ENCODE results near the gene LMNTD2.

LMNTD2 gene

DNA sequence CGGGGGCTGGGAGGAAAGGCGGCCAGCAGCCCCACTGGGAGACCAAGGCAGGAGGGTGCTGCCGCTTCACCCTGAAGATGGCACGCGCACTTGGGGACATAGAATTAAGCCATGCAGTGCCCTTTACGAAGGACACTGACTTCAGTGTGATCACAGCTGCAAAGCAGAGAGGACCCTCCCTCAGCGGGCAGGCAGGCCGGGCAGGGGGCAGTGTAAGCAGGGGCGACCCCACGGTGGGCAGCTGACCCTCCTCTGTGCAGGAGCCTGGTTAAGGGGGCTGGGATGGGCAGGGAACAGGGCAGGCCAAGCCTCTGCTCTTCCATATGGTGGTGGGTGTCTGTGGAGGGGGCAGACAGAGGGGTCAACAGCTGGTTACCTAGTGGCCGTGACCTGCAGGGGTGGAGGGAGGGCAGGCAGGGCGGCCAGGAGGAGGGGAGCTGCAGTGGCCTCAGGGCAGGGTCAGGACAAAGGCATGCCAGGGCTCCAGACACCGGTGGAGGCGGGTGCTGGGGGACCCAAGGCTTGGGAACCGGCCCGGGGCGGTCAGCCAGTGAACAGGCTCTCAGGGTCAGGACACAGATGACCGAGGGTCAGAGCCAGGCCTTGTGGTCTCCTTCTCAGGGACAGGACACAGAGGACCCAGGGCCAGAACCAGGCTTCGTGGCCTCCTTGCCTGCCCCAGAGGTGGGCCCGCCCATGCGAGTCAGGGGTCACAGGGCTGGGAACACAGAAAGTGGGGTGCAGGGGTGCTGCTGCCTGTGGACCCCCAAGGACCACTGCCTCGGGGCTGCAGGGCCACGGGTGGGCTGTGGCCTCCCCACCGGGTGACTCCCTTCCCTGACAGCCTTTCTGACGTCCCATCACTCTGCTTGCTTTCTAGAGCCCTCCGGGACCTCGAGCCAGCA lies 7.2 kb downstream of the LMNTD2 start:
- no peak for DNase-seq (ENCODE audit: low spot score)

DNA sequence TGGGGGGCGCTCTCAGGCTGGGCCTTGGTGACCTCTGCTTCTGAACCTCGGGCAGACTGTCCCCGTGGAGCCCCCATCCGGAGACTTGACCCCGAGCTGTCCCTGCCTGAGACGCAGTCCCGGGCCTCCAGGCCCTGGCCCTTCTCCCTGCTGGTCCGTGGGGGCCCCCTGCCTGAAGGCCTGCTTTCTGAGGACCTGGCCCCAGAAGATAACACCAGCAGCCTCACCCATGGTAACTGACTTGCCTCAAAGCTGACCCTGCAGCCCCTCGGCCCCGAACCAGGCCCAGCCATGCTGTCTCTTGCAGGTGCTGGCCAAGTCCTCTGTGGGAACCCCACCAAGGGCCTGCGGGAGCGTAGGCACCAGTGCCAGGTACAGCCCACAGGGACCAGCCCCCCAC lies 8.9 kb downstream of the LMNTD2 start:
- DNase-seq (ENCODE audit: low spot score): no peak

DNA sequence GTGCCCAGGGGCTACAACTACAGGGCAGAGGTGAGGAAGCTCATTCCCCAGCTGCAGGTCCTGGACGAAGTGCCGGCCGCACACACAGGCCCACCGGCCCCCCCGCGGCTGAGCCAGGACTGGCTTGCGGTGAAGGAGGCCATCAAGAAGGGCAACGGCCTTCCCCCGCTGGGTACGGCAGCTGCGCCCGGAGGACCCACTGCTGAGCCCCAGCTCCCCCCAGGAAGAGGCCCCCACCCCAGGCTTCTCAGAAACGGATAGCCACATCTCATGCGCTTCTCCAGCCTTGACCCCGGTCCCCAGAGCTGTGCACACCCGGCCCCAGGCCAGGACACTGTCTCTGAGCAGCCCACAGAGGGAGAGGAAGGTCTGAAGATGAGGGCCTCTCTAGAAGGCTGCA lies 9.4 kb downstream of the LMNTD2 start:
- DNase-seq (ENCODE audit: low spot score): no peak

DNA sequence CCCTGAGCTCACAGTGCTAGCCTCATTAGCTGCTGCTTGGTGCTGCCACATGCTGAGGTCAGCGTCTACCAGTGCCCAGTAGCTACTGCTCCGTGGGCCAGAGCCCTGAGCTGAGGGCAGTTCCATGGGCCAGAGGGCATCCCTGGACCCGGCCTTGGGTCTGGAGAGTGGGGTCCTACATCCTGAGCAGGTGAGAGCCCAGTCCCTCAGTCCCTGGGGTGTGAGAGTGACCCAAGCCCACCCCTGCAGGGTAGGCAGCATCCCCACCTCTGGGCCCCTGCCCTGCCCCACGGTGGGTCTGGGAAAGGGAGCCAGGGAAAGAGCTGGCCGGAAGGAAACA lies 9.8 kb downstream of the LMNTD2 start:
- DNase-seq (ENCODE audit: low spot score): no peak

DNA sequence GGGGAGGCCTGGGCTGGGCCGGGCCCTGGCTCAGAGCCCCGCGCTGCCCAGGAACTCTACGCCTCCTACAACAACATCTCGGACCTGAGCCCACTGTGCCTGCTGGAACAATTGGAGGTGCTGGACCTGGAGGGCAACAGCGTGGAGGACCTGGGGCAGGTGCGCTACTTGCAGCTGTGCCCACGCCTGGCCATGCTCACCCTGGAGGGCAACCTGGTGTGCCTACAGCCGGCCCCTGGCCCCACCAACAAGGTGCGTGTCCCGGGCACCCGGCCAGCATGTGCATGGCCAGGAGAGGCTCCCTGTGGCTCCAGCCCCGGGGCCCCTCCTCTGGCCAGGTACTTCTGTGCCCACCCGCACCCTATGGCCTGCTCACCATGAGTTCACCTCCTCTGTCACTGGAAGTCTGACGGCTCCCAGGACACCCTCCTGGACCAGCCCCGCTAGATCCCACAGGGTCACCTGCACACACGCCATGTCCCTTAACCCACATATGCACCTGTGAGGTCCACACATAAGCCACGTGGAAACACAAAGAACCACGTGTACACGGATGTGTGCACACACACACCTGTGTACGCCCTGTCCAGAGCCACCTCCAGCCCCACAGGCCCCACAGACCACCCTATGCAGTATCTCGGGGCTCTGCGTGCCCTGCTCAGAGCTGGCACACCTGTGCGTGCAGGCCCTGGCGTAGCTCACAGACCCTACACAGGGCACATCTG lies 10.4 kb downstream of the LMNTD2 start:
- no peak for DNase-seq (ENCODE audit: low spot score)

DNA sequence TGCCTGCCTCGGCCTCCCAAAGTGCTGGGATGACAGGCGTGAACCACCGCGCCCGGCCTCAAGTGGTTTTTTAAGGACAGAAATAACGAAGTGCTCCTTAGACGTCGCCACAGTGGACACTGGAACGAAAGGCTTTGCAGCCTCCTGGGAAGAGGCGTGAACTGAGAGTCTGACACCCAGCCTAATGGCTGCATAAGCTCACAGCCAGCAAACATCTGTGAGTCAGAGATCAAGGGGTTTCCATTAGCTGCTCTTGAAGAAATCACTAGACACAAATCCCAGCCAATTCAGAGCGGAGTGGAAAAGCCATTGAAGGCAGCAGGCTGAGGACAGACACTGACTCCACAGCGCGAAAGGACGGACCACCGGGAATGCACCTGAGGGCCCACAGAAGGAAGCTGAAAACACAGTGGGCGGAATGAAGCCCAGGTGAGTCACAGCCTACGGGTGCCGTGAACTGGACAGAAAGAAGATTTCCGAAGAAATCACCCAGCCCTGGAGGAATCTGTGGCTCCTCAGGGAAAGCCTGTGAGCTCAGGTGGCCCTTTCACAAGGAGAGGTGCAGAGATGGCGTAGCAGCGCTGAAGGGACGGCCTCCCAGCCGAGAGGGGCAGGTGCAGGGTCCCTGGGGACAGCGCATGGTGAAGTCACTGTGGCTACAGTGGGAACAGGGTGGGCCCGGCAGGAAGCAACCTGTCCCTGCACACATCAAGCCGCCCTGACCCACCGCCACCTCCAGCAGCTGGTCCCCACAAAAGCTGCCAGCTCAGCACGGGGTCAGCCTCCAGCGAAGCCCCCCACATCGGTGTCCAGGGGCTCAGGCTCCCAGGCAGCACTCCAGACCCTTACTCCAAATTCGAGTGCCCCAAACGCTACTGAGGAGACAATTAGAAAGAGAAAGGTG lies 11.6 kb downstream of the LMNTD2 start:
- DNase-seq (ENCODE audit: low spot score): no peak

DNA sequence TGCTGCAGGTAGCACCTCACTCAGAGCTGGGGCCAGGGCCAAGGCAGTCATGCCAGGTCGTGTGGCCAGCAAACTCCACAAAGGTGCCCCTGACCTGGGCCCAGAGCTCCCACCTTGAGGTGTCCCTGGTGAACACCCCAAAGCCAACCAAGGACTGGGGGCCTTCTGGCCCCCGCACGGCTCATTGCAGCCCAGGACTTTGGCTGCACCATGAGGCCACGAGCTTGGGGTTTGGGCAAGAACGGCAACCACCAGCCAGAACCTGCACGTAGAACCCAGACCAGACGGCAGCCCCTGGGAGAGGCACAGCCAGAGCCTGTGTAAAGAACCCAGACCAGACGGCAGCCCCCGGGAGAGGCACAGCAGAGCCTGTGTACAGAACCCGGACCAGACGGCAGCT lies 15.4 kb downstream of the LMNTD2 start:
- DNase-seq (ENCODE audit: low spot score): no peak

DNA sequence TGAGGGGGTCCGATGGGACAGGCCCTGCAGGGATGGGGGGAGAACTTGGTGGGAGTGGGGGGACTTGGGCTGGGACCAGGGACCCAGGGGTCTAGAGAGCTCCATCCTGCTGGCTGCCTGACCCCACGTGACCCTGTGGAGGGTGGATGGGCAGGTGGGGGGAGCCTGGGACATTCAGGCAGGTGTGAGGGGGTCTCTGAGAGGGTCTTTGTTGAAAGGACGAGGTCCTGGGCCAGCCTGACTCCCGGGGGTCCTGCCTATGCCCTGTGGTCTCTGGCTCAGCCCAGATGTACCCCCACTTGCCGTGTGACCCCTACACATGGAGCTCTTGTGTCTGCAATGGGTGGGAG lies 15.7 kb downstream of the LMNTD2 start:
- DNase-seq (ENCODE audit: low spot score): no peak

DNA sequence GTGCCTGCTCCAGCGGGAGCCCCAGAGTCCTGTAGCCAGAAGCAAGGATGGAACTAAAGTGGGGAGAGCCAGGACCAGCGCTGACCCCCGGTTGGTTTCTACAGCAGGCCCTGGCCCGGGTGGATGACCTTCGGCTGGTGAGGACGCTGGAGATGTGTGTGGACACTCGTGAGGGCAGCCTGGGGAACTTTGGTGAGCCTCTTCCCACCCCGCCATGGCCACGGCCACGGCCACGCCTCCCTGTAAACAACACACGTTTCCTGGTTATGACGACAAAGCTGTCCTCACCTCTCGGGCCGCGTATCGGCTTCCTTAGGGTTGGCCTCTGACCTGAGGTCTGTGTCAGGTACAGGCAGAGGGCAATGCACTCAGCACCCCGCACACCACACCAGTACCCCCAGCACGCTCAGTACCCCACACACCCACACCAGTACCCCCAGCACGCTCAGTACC lies 19.1 kb downstream of the LMNTD2 start:
- DNase-seq (ENCODE audit: low spot score): no peak

DNA sequence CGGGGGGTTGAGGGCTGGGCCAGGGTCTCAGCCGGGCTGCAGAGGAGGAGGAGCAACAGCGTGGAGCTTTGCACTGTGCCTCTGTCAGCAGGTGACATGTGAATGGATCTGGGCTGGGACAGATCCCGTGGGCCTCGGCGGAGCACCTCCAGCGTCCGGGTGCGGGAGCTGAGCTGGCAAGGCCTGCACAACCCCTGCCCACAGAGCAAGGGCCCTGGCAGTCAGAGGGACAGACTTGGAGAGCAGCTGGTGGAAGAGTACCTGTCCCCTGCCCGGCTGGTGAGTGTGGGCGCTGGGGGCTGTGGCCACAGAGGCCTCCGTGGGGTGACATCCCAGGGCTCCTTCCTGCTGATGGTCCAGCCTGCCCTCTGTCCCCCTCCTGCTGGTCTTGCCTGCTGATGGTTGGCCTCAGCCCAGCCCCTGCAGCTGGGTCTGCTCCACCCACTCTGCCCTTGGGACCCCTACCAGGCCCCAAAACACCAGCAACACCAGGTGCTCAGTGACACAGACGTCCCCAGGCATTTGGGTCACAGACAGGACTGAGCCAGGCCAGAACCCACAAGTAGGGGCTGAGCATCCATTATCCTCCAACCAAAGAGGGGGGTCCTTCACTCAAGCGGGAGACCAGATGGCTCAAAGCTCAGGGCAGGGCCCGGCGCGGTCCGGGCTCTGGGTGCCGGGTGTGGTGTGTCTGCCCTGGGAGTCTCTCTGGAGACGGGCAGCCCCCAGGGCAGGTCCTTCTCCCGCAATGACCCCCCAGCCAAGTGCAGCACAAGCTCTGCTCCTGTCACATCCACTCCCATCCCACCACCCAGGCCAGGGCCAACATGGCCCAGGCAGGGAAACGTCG lies 19.7 kb downstream of the LMNTD2 start:
- DNase-seq (ENCODE audit: low spot score): no peak

DNA sequence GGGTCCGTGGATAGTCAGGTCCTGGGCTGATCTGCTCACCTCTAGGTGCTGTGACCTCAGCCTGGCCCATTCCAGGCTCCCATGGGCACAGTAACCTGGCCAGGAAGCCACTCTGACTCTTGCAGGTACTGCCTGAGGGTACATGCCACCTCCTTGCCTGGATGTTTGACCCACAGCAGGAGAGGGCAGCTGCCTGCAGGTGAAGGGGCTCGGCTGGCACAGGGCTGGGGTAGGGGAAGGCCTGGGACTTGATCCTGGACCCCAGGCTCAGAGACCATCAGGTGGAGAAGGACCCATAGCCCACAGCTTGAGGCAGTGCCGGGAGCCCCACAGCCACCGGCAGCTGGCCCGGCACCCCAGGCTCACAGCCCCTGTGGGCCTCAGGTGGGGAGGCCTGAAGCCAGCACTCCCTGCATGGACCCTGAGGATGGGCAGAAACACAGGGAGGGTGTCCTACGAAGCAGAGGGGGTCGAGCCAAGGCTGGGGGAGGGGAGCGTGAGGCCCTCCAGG lies 20.5 kb downstream of the LMNTD2 start:
- DNase-seq (ENCODE audit: low spot score): no peak

DNA sequence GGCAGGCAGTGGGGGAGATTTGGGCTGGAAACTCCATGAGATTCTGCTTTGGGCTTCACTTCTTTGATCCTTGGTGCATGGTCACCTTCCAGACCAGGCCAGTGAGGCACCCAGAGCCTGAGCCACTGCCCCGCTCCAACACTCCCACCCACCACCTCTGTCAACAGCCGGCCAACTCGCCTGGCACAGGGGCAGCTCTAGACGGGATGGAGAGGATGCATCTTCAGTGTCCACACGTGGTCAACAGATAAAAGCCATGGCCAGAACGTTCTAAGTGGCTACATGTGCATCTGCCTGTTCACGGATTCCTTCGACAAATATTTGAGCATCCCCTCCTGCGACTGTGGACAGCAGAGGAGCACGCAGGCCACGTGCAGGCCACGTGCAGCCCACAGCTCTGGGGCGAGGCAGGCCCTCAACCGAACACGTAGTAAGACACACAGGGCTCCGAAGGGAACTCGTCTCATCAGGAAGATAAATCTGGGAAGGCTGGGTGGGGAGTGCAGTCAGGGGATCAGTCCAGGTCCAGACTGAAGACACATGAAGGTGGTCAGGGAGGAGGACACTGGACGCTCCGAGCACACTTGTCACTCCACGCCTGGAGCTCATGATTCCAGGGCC lies 22.0 kb downstream of the LMNTD2 start:
- DNase-seq (ENCODE audit: low spot score): no peak

DNA sequence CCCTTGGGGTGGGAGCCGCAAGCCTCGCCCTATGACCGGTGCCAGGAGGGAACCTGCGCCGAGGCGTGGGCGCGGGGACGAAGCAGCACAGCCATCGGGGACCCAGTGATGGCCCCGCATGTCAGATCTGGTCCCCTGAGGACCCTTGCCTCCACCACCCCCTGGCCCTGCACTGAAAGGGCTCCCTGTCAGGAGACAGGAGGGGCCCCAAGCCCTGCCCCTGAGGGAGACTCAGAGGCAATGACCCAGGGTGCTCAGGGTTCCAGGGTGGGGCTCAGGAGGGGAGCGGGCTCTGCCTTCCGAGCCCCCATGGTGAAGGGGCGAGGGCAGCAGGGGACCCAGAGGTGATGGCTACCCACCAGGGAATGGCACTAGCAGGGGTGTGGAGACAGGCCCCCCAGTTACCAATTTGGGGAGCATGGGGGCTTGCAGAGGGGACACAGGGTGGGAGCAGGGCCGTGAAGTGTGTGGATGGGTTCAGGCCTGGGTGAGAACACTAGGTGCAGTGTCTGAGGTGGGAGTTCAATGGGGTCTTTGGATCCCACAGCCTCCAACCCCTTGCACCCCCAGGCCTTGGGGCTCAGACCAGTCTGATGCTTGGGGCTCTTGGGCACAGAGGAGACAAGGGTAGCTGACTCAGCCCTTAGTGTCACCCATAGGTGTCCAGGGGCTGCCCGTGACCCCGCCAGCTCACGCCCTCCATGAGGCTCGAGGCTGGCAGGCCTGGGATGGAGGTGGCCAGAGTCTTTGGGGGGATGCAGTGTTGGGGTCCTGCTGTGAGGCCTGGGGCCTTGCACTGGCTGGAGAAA lies 22.7 kb downstream of the LMNTD2 start:
- DNase-seq (ENCODE audit: low spot score): no peak

DNA sequence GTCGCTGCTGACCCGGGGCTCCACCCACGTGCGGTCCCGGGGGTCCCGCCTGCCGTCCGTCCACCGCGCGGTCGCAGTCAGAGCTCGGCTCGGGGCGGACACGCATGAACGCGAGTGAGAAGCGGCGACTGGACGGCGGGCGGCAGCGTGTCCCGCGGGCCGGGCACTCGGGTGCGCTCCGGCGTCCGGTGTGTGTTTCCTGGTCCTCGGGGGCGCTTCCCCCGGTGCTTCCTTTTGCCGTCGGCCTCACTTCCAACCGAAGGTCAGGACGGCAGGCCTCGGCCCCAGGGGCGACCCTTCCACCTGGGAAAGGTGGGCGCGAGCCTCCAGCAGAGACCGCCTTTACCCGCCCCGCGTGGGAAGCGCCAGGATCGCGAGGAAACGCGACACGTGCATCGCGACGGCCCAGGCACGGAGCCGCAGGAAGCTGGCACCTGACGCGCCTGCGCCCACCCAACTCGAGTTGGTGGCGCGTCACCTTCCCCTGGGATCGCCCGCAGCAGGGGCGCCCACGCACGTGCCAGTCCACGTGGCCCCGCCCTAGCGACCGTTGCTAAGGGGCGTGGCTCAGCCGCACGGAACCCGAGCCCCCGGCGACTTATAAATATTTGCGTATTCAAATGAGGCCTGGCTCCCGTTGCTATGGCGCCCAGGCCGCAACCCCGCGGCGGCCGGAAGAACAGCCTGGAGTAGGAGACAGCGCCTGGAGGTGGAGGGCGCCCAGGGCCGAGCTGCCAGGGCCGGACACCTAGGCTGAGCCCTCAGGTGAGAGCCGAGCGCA lies 23.5 kb downstream of the LMNTD2 start, which contains the start of gene LRRC56:
TSS of gene LRRC56 (plus strand) at position 687 of the 781 bp plus-strand sequence. CDS start 3,158 bp downstream, outside the sequence.
- DNase-seq (ENCODE audit: low spot score): peak; percentile 67

DNA sequence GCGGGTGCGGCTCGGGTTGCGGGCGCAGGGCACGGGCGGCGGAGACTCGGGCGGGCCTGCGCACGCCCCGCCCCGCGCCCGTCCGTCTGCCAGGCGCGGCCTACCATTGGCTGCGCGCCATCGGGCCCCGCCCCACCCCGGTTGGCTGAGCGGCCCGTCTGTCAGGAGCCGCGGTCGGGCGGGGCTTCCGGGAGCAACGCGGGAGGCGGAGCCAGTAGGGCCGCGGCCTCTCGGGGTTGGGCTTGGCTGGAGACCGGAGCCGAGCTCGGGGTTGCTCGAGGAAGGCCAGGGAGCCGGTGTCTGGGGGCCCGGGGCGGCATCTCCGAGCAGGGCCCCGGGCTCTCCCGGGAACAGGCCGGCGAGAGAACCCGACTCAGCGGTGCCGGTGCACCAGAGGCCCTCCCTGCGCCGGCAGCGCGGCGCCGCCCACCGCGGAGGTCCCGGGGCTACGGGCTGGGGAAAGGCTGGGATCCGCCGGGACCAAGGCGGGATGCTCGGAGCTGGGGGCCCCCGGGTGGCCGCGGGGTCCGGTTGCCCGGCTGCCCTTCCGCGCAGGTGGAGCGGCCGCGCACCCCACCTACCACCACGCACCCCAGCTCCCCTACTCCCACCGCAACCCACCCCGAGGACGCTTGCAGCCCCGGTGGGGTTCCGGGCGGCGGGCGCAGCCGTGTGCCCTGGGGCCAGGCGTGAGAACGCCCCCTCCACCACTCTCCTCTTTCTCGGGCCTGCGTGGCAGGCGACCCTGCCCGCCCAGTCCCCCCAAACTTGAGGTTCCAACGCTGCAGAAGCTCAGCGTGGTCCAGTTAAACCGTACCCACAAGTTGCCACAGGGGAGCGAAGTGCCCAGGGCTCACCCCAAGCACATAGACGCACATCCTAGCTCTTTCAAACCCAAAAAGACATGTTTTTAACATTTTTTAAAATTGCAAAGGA lies 24.8 kb downstream of the LMNTD2 start, which contains the start of gene HRAS:
TSS of gene HRAS (minus strand) at position 58 of the 936 bp plus-strand sequence.
- peak; percentile 96 for DNase-seq (ENCODE audit: low spot score)

DNA sequence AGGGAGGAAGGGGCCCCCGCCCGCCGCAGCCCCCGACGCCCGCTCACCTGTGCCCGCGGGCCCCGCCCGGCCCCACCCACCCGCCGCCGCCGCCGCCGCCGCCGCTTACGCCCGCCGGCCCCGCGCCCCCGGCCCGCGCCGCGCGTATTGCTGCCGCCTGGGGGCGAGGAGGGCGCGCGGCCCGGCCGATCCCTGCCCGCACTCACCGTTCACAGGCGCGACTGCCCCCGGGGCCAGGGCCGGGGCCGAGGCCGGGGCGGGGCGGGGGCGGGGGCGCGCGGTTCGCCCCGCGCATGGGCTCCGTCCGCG lies 25.4 kb downstream of the LMNTD2 start:
- no peak for DNase-seq (ENCODE audit: low spot score)

DNA sequence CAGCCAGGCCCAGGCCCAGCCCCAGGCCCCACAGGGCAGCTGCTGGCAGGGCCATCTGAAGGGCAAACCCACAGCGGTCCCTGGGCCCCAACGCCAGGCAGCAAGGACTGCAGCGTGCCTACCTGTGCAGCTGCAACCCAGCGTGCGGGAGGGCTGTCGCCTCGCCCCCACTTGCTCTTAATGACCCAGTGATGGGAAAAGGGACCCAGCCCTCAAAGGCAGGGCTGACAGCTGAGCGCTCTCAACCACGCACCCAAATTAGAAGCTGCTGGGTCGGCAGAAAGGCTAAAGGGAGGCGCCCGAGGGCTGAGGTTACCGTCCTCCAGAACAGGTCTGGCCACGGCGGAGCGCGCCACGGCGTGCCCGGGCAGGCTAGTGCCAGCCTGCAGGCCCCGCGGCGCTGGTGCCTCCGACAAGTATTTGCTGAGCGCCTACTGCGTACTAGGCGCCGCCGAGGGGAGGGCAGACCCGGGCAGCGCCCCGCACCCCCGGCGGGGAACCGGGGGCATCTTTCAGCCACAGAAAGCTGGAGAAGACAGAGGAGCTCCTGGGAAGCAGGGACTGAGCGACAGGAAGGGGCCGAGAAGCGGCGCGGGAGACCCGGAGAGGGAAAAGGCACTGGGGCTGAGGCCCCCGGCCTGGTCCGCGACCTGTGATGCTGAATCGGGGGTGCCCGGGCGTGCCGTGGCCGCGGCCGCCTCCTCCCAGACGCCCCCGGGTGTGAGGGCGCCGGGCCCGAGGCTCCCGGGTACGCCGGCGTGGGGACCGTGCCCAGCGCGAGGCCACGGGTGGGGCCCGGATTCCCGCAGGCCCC lies 25.9 kb downstream of the LMNTD2 start:
- DNase-seq (ENCODE audit: low spot score): peak; percentile 30
